H1 (cell line): ENCODE results near the gene MTX1. TPM values are rescaled to one million over a fixed set of nuclear protein-coding genes. Genes with fewer than 3 reads are reported as not detected.

Experiments
- CTCF ChIA-PET: fragments of 300-600 bp; sonication (Branson Sonifier 250); formaldehyde crosslinking; loops from one replicate; lab custom pipeline; 2021; ENCODE audit not compliant: partially characterized antibody; lab: Charles Lee
- POLR2A ChIA-PET: fragments of 300-600 bp; sonication (Branson Sonifier 250); formaldehyde crosslinking; loops from one replicate; lab custom pipeline; 2021; ENCODE audit warnings: inconsistent platforms; ENCODE audit not compliant: partially characterized antibody; lab: Charles Lee
- DNase-seq, 2 experiments: peaks; one replicate each; pipeline versions ENCODE4 v3.0.0 to v3.0.0-alpha.2; 2010 to 2022; ENCODE audit warnings: low spot score in 2 of 2, low read depth in 1 of 2, mixed read lengths in 1 of 2
- FAIRE-seq: peaks from 2 replicates; lab custom pipeline; 2011; peaks lifted over from hg19 to GRCh38; lab: Jason Lieb, UNC
- H2AFZ ChIP-seq: 2 replicates; pipeline ENCODE4 v1.8.1; 2012; ENCODE audit warnings: low read length, inconsistent platforms
- H2AK5ac ChIP-seq: 2 replicates; pipeline ENCODE4 v1.6.1; 2013; ENCODE audit warnings: low read depth, low read length
- H2BK120ac ChIP-seq: replicated peaks from 2 replicates; pipeline ENCODE3; 2013; ENCODE audit warnings: low read depth, low read length, inconsistent platforms
- H2BK12ac ChIP-seq: 2 replicates; pipeline ENCODE4 v1.6.1; 2013; ENCODE audit warnings: low read depth, low read length
- H2BK15ac ChIP-seq: 2 replicates; pipeline ENCODE4 v1.6.1; 2013; ENCODE audit warnings: low read length
- H2BK20ac ChIP-seq: 2 replicates; pipeline ENCODE4 v1.6.1; 2013; ENCODE audit warnings: low read length
- H2BK5ac ChIP-seq: 2 replicates; pipeline ENCODE4 v1.6.1; 2013; ENCODE audit warnings: low read depth, low read length
- H3K14ac ChIP-seq: 2 replicates; pipeline ENCODE4 v1.6.1; 2013; ENCODE audit warnings: inconsistent platforms; ENCODE audit not compliant: insufficient read length
- H3K18ac ChIP-seq: 2 replicates; pipeline ENCODE4 v1.6.1; 2013; ENCODE audit warnings: low read length; ENCODE audit errors: extremely low read depth
- H3K23ac ChIP-seq: 2 replicates; pipeline ENCODE4 v1.6.1; 2013; ENCODE audit warnings: inconsistent platforms; ENCODE audit not compliant: insufficient read length
- H3K23me2 ChIP-seq: 2 replicates; pipeline ENCODE4 v1.6.1; 2013; ENCODE audit warnings: low read depth, low read length
- H3K27ac ChIP-seq: 2 replicates; pipeline ENCODE4 v1.6.1; 2011; ENCODE audit warnings: low read depth, low read length, inconsistent platforms
- H3K27me3 ChIP-seq, 4 experiments: replicated peaks in 1 of 4; 1 replicate in 1 of 4; 2 replicates in 3 of 4; pipeline versions ENCODE4 v1.6.1 to v1.8.1; 2011 to 2013; ENCODE audit warnings: low read length in 3 of 4, mild to moderate bottlenecking in 3 of 4, inconsistent platforms in 2 of 4, mixed read lengths in 2 of 4, moderate library complexity in 1 of 4; ENCODE audit not compliant: control insufficient read depth in 3 of 4, insufficient read depth in 3 of 4; ENCODE audit errors: extremely low read depth in 1 of 4
- H3K36me3 ChIP-seq, 4 experiments: 2 replicates each; pipeline versions ENCODE4 v1.6.1 to v1.8.1; 2011 to 2013; ENCODE audit warnings: mild to moderate bottlenecking in 4 of 4, low read length in 3 of 4, moderate library complexity in 2 of 4, control low read depth in 1 of 4, inconsistent platforms in 1 of 4; ENCODE audit not compliant: insufficient read depth in 4 of 4, control insufficient read depth in 2 of 4
- H3K4ac ChIP-seq: replicated peaks from 2 replicates; pipeline ENCODE3; 2013; ENCODE audit warnings: low read length, low read depth, mixed read lengths, inconsistent platforms; ENCODE audit not compliant: insufficient read length
- H3K4me1 ChIP-seq, 4 experiments: replicated peaks in 1 of 4; 1 replicate in 1 of 4; 2 replicates in 3 of 4; pipeline versions ENCODE4 v1.6.1 to v1.8.1; 2011 to 2013; ENCODE audit warnings: low read length in 3 of 4, inconsistent platforms in 2 of 4, mixed read lengths in 1 of 4; ENCODE audit not compliant: insufficient read depth in 4 of 4, control insufficient read depth in 3 of 4
- H3K4me2 ChIP-seq, 2 experiments: 2 replicates each; pipeline versions ENCODE4 v1.6.1 to v1.8.1; 2011 to 2013; ENCODE audit warnings: low read depth in 2 of 2, low read length in 2 of 2, control low read depth in 1 of 2, inconsistent platforms in 1 of 2, mild to moderate bottlenecking in 1 of 2; ENCODE audit not compliant: insufficient read depth in 1 of 2
- H3K4me3 ChIP-seq, 4 experiments: fragments of 200-600, 300-600 bp in 1 of 4; sonication (generic), shearing (Covaris generic), sonication (Bioruptor Twin) in 1 of 4; 2 replicates each; pipeline versions ENCODE4 v1.5.1 to v1.8.1; 2011 to 2016; ENCODE audit warnings: low read length in 4 of 4, low read depth in 3 of 4, control low read depth in 2 of 4, inconsistent platforms in 2 of 4, mild to moderate bottlenecking in 2 of 4, mixed read lengths in 1 of 4, moderate library complexity in 1 of 4; ENCODE audit not compliant: insufficient read depth in 2 of 4; ENCODE audit errors: extremely low read depth in 1 of 4
- H3K56ac ChIP-seq: replicated peaks from 2 replicates; pipeline ENCODE3; 2013; ENCODE audit warnings: low read depth, mild to moderate bottlenecking, mixed read lengths, low read length, inconsistent platforms; ENCODE audit not compliant: insufficient read length
- H3K79me1 ChIP-seq: 2 replicates; pipeline ENCODE4 v1.6.1; 2013; ENCODE audit warnings: low read depth, low read length, control low read depth
- H3K79me2 ChIP-seq, 2 experiments: 2 replicates each; pipeline versions ENCODE4 v1.6.1 to v1.8.1; 2012 to 2013; ENCODE audit warnings: low read length in 2 of 2, mild to moderate bottlenecking in 2 of 2, inconsistent platforms in 1 of 2; ENCODE audit not compliant: insufficient read depth in 2 of 2, control insufficient read depth in 1 of 2
- H3K9ac ChIP-seq, 4 experiments: replicated peaks in 1 of 4; 1 replicate in 1 of 4; 2 replicates in 3 of 4; pipeline versions ENCODE4 v1.6.1 to v1.8.1; 2011 to 2013; ENCODE audit warnings: low read depth in 3 of 4, low read length in 3 of 4, control low read depth in 2 of 4, mild to moderate bottlenecking in 2 of 4, moderate library complexity in 2 of 4, inconsistent platforms in 1 of 4; ENCODE audit errors: extremely low read depth in 1 of 4
- H3K9me3 ChIP-seq, 2 experiments: 2 replicates each; pipeline versions ENCODE4 v1.6.1 to v1.8.1; 2012 to 2013; ENCODE audit warnings: mild to moderate bottlenecking in 2 of 2, moderate library complexity in 2 of 2, control low read depth in 1 of 2, inconsistent platforms in 1 of 2, low read depth in 1 of 2, low read length in 1 of 2, mixed read lengths in 1 of 2; ENCODE audit not compliant: insufficient read depth in 2 of 2
- H4K20me1 ChIP-seq, 2 experiments: replicated peaks in 1 of 2; 2 replicates each; pipeline versions ENCODE3 to v1.8.1; 2011 to 2013; ENCODE audit warnings: inconsistent platforms in 2 of 2, low read length in 2 of 2, mild to moderate bottlenecking in 1 of 2; ENCODE audit not compliant: insufficient read depth in 2 of 2, control insufficient read depth in 1 of 2
- H4K5ac ChIP-seq: 2 replicates; pipeline ENCODE4 v1.6.1; 2013; ENCODE audit warnings: low read length, low read depth, mixed read lengths, inconsistent platforms; ENCODE audit not compliant: insufficient read length
- H4K8ac ChIP-seq: 2 replicates; pipeline ENCODE4 v1.8.0; 2013; ENCODE audit warnings: mild to moderate bottlenecking, moderate library complexity, low read length, inconsistent platforms; ENCODE audit not compliant: insufficient read depth; ENCODE audit errors: extremely low read depth
- H4K91ac ChIP-seq: replicated peaks from 2 replicates; pipeline ENCODE3; 2013; ENCODE audit warnings: low read length, mixed read lengths, inconsistent platforms; ENCODE audit not compliant: insufficient read length
- BCL11A ChIP-seq, 2 experiments: IDR thresholded peaks; one replicate each; pipeline ENCODE4 v1.6.1; 2011; ENCODE audit warnings: low read depth in 2 of 2, low read length in 2 of 2, mild to moderate bottlenecking in 2 of 2
- CBX5 ChIP-seq: fragments of 300-800, 300-1000 bp; sonication (generic); IDR thresholded peaks from 2 replicates; pipeline ENCODE4 v1.7.1; 2016; ENCODE audit warnings: antibody characterized with exemption, low read length, low read depth
- EGR1 ChIP-seq: IDR thresholded peaks from 2 replicates; pipeline ENCODE4 v1.6.1; 2011; ENCODE audit warnings: low read depth, low read length, borderline replicate concordance
- NRF1 ChIP-seq: IDR thresholded peaks from 2 replicates; pipeline ENCODE4 v1.6.1; 2011; ENCODE audit warnings: mild to moderate bottlenecking, low read depth, low read length, improper control_type of control experiment
- SP4 ChIP-seq: IDR thresholded peaks from 2 replicates; pipeline ENCODE4 v1.6.1; 2012; ENCODE audit warnings: low read length, inconsistent platforms
- YY1 ChIP-seq: IDR thresholded peaks from 2 replicates; pipeline ENCODE4 v1.6.1; 2011; ENCODE audit warnings: low read depth, mild to moderate bottlenecking, low read length
- WGBS, 2 experiments: shearing (Covaris generic) in 1 of 2; methylation state at CpG; one replicate each; pipeline versions ENCODE4 v1.1.6 to v1.1.7; 2013 to 2015; ENCODE audit warnings: low lambda C conversion rate in 2 of 2, mixed read lengths in 2 of 2, inconsistent platforms in 1 of 2, low coverage in 1 of 2, missing lambda C conversion rate in 1 of 2; ENCODE audit not compliant: insufficient replicate concordance in 2 of 2, insufficient coverage in 1 of 2, insufficient read length in 1 of 2; ENCODE audit errors: extremely low coverage in 1 of 2, missing lambda C conversion rate in 1 of 2; 5-methylcytosine and 5-hydroxymethylcytosine counted together
- polyA plus RNA-seq, 7 experiments: library from polyadenylated mRNA; depleted of rRNA in 3 of 7; stranded (reverse) in 5 of 7; unstranded in 2 of 7; fragments of >200 nt in 5 of 7; fragments of 200-250 nt in 2 of 7; gene quantifications; 1 replicate in 5 of 7; 2 replicates in 1 of 7; 4 replicates in 1 of 7; pipeline versions ENCODE4 v1.2.1 to v1.2.3, GENCODE V29; 2011 to 2013; ENCODE audit warnings: missing spikeins in 2 of 7, mixed read lengths in 2 of 7
- total RNA-seq: library from RNA; stranded (reverse); fragmentation: NEBNext Ultra II Directional; extraction: Animal tissue kit (Norgen Biotek cat#: 25700); gene quantifications from 2 replicates; pipeline ENCODE4 v1.2.1, GENCODE V29; 2021

The MTX1 gene
- total and polyA plus RNA-seq, 2 of the 8 experiments (the other 6 are each of a cell fraction or from before 2014, with no cell fraction given): 47.9 to 131 TPM

- H2AK5ac ChIP-seq: no peak overlapping the region
- no peak overlapping the region for H3K14ac ChIP-seq
- no peak overlapping the region for H3K56ac ChIP-seq
- CTCF ChIA-PET: interaction anchor here (6.1 kb wide), 1 partner anchor 7 kb away, joined by 38 read pairs; no protein-coding TSS in a partner anchor
- H3K23ac ChIP-seq: no peak overlapping the region
- H3K79me1 ChIP-seq: no peaks in the 10 kb centered on the region
- POLR2A ChIA-PET: interaction anchor here (20.5 kb wide), 1 partner anchor 19 kb away, joined by 512 read pairs; the partner anchor contains the start of genes MTX1 and THBS3
- no peak overlapping the region for H2BK5ac ChIP-seq
- H2BK20ac ChIP-seq: no peak overlapping the region
- no peak overlapping the region for H3K4ac ChIP-seq
- no peak overlapping the region for H2AFZ ChIP-seq
- DNase-seq (no peak), FAIRE-seq (no peak)
- H3K4me3 ChIP-seq: no peak overlapping the region
- no peak overlapping the region for H3K9ac ChIP-seq
- H3K4me1 ChIP-seq: peaks cover 4 to 14% (median 10%) of the 10 kb centered on the region in 4 experiments
- no peak overlapping the region for H3K4me2 ChIP-seq
- H3K9me3 ChIP-seq: no peaks in the 10 kb centered on the region
- H2BK12ac ChIP-seq: no peak overlapping the region
- H3K18ac ChIP-seq: no peak overlapping the region
- H3K27me3 ChIP-seq: no peaks in the 10 kb centered on the region
- no peak overlapping the region for H4K8ac ChIP-seq
- TF ChIP-seq NRF1 (no peak), SP4 (no peak), BCL11A (IDR thresholded peaks at IDR 0.05; ENCODE audit: low read depth in 2 of 2, low read length in 2 of 2) (no peak), EGR1 (no peak), CBX5 (no peak), YY1 (no peak)
- H4K20me1 ChIP-seq: peaks cover 3 to 7% of the 10 kb centered on the region in 2 experiments
- 91 to 100% methylated on average over 1 to 6 of the region's 7 CpGs for WGBS, 2 experiments
- H3K27ac ChIP-seq: no peak overlapping the region
- H3K23me2 ChIP-seq: no peaks in the 10 kb centered on the region; the same call in 1 of the 2 replicates
- no peak overlapping the region for H2BK120ac ChIP-seq
- H4K91ac ChIP-seq: no peak overlapping the region
- H2BK15ac ChIP-seq: no peak overlapping the region
- no peak overlapping the region for H4K5ac ChIP-seq
- peaks cover 15 to 45% (median 33%) of the 10 kb centered on the region in 4 experiments for H3K36me3 ChIP-seq
- no peaks in the 10 kb centered on the region for H3K79me2 ChIP-seq
Measured at GRCh38 chr1:155182052-155182550, 26.4 kb upstream of the MTX1 start.
